Endodermal cell (in vitro differentiated cells): ENCODE results near the gene NUP210. TPM values are rescaled to one million over a fixed set of nuclear protein-coding genes. Genes with fewer than 3 reads are reported as not detected.

Experiments used
- DNase-seq: peaks from one replicate; pipeline ENCODE4 v3.0.0-alpha.2; 2017
- H3K27ac ChIP-seq: 2 replicates; pipeline ENCODE4 v1.5.1; 2013; ENCODE audit warnings: mild to moderate bottlenecking, low read depth, low read length, moderate library complexity
- H3K27me3 ChIP-seq: 2 replicates; pipeline ENCODE4 v1.6.1; 2013; ENCODE audit warnings: mild to moderate bottlenecking, low read length, moderate library complexity; ENCODE audit not compliant: insufficient read depth, control insufficient read depth, poor library complexity, severe bottlenecking
- H3K36me3 ChIP-seq: 2 replicates; pipeline ENCODE4 v1.7.0; 2013; ENCODE audit warnings: mild to moderate bottlenecking, low read length, moderate library complexity; ENCODE audit not compliant: control insufficient read depth, insufficient read depth
- H3K4me1 ChIP-seq: one replicate; pipeline ENCODE4 v1.7.0; 2013; ENCODE audit warnings: low read length; ENCODE audit not compliant: control insufficient read depth, insufficient read depth
- H3K4me3 ChIP-seq: 2 replicates; pipeline ENCODE4 v1.5.1; 2013; ENCODE audit warnings: mild to moderate bottlenecking, low read length, moderate library complexity
- H3K9ac ChIP-seq: 2 replicates; pipeline ENCODE4 v1.6.1; 2013; ENCODE audit warnings: mild to moderate bottlenecking, low read length, moderate library complexity; ENCODE audit not compliant: poor library complexity, severe bottlenecking; ENCODE audit errors: extremely low read depth
- H3K9me3 ChIP-seq: 2 replicates; pipeline ENCODE4 v1.6.1; 2013; ENCODE audit warnings: mild to moderate bottlenecking, low read length, moderate library complexity; ENCODE audit not compliant: control insufficient read depth
- H3K27ac Mint-ChIP-seq: 2 replicates; pipeline ENCODE4 v1.8.0; 2020; ENCODE audit warnings: mixed read lengths
- H3K27me3 Mint-ChIP-seq: 2 replicates; pipeline ENCODE4 v1.8.0; 2021; ENCODE audit warnings: mild to moderate bottlenecking, mixed read lengths; ENCODE audit not compliant: insufficient read depth
- H3K36me3 Mint-ChIP-seq: 2 replicates; pipeline ENCODE4 v1.8.0; 2020; ENCODE audit warnings: low read depth, mixed read lengths
- H3K4me1 Mint-ChIP-seq: 2 replicates; pipeline ENCODE4 v1.8.0; 2020; ENCODE audit warnings: mixed read lengths
- H3K4me3 Mint-ChIP-seq: 2 replicates; pipeline ENCODE4 v1.8.0; 2020; ENCODE audit warnings: mild to moderate bottlenecking, moderate library complexity, mixed read lengths
- H3K9me3 Mint-ChIP-seq: 2 replicates; pipeline ENCODE4 v1.8.0; 2020; ENCODE audit warnings: mild to moderate bottlenecking, mixed read lengths
- WGBS, 2 experiments: methylation state at CpG; one replicate each; pipeline versions ENCODE4 v1.1.5 to v1.1.7; 2013; ENCODE audit warnings: missing lambda C conversion rate in 2 of 2, mixed read lengths in 1 of 2; ENCODE audit not compliant: insufficient coverage in 1 of 2, insufficient read length in 1 of 2; 5-methylcytosine and 5-hydroxymethylcytosine counted together
- total RNA-seq, 2 donors: library from RNA; stranded (reverse); fragmentation: NEBNext Ultra II Directional in 1 of 2; extraction: Animal tissue kit (Norgen Biotek cat#: 25700) in 1 of 2; gene quantifications; 2 replicates in 1 of 2; 3 replicates in 1 of 2; pipeline ENCODE4 v1.2.1, GENCODE V29; 2021
- TF ChIP-seq, protein P1 (sequence below): fragments of 200-600 bp; sonication (generic); conservative IDR thresholded peaks from 2 replicates; pipeline ENCODE4 v1.5.0; 2021; ENCODE audit warnings: antibody characterized with exemption, mild to moderate bottlenecking

The NUP210 gene
- total RNA-seq, 2 donors from 2014 or later, result 43.0 to 62.3 TPM

DNA sequence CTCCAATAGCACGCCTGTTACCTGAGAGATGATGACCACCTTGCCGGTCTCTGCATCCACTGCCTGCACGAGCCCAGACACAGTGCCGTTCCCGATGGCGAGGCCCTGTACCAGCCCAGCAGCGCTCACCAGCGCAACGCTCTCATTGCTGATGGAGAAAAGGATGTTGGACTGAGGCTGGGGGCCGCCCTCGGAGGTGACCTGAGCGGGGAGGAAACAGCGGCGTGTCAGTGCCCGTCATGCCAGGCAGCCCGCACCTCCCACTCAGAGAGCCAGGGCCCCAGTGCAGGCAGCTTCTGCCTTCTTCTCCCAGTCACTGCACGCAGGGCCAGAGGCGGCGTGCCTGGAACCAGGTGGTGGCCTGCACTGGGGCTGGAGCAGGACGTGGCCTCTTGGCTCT lies 80.3 kb downstream of the NUP210 start:
- no peaks in the 10 kb centered on the region for H3K27me3 Mint-ChIP-seq
- no peaks in the 10 kb centered on the region for H3K4me1 Mint-ChIP-seq
- TF ChIP-seq, protein P1, sequence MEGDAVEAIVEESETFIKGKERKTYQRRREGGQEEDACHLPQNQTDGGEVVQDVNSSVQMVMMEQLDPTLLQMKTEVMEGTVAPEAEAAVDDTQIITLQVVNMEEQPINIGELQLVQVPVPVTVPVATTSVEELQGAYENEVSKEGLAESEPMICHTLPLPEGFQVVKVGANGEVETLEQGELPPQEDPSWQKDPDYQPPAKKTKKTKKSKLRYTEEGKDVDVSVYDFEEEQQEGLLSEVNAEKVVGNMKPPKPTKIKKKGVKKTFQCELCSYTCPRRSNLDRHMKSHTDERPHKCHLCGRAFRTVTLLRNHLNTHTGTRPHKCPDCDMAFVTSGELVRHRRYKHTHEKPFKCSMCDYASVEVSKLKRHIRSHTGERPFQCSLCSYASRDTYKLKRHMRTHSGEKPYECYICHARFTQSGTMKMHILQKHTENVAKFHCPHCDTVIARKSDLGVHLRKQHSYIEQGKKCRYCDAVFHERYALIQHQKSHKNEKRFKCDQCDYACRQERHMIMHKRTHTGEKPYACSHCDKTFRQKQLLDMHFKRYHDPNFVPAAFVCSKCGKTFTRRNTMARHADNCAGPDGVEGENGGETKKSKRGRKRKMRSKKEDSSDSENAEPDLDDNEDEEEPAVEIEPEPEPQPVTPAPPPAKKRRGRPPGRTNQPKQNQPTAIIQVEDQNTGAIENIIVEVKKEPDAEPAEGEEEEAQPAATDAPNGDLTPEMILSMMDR, result no peak
- peaks cover 23% of the 10 kb centered on the region for H3K36me3 Mint-ChIP-seq
- no peaks in the 10 kb centered on the region for H3K9me3 Mint-ChIP-seq
- Histone ChIP-seq H3K9me3 (no peaks in the 10 kb centered on the region), H3K4me1 (no peaks in the 10 kb centered on the region), H3K9ac (no peak overlapping the region), H3K27ac (no peak overlapping the region), H3K4me3 (no peak overlapping the region), H3K36me3 (no peaks in the 10 kb centered on the region), H3K27me3 (no peaks in the 10 kb centered on the region)
- no peak overlapping the region for H3K27ac Mint-ChIP-seq
- DNase-seq, result no peak
- H3K4me3 Mint-ChIP-seq, result no peak overlapping the region
- 94 to 96% methylated on average over 17 to 20 of the region's 20 CpGs for WGBS, 2 experiments

DNA sequence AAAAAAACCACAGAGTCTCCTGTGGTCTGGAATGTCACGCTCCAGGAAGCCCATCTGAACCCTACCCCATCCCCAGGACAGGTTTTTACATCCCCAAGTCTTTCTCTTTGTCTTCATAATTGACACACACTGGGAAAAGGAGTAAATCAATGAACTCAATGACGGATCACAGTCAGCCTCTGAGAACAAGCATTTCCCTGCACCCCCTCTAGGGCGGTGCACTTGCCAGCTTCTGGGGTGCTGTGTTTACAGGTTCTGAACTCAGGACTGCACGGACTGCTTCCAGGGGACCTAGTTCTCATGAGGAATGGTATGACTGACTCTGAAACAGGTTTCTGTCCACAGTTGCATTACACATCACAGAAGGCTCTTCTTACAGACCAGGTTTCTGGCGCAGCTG lies 81.1 kb downstream of the NUP210 start:
- Mint-ChIP-seq H3K36me3 (peaks cover 24% of the 10 kb centered on the region), H3K9me3 (no peaks in the 10 kb centered on the region), H3K4me1 (no peaks in the 10 kb centered on the region), H3K4me3 (no peak overlapping the region), H3K27me3 (no peaks in the 10 kb centered on the region), H3K27ac (peak overlapping the region; percentile 65)
- Histone ChIP-seq H3K4me3 (no peak overlapping the region), H3K4me1 (no peaks in the 10 kb centered on the region), H3K27me3 (no peaks in the 10 kb centered on the region), H3K27ac (no peak overlapping the region), H3K9me3 (no peaks in the 10 kb centered on the region), H3K36me3 (no peaks in the 10 kb centered on the region), H3K9ac (no peak overlapping the region)
- no peak for DNase-seq
- TF ChIP-seq, protein P1, result no peak
- WGBS, 2 experiments, result 86 to 100% methylated on average over 3 to 5 of the region's 5 CpGs

DNA sequence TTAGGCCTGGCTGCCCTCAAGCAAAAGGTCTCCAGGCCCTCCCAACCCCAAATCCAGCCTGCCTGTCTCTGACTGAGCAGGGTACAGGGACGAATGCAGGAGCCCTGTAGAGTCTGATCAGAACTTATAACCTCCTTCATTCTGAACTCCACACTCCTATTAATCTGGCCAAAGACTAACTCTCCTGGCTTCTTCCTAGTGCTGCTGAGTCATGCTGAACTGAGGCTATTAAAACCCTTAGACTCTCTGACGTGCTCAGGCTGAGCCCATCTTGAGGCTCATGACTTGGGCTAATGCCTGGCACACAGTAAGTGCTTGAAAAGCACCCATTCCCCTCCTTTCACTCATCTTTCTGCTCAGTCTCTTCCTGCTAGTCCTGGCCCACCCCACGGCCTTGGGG lies 81.9 kb downstream of the NUP210 start:
- H3K4me3 Mint-ChIP-seq, result no peak overlapping the region
- peaks cover 24% of the 10 kb centered on the region for H3K36me3 Mint-ChIP-seq
- H3K27me3 Mint-ChIP-seq, result no peaks in the 10 kb centered on the region
- Histone ChIP-seq H3K27ac (no peak overlapping the region), H3K9me3 (no peaks in the 10 kb centered on the region), H3K36me3 (no peaks in the 10 kb centered on the region), H3K4me1 (no peaks in the 10 kb centered on the region), H3K9ac (no peak overlapping the region), H3K4me3 (no peak overlapping the region), H3K27me3 (no peaks in the 10 kb centered on the region)
- WGBS, 2 experiments, result 90 to 100% methylated on average over 2 to 3 of the region's 3 CpGs
- no peak for DNase-seq
- peak overlapping the region; percentile 35 for H3K27ac Mint-ChIP-seq
- H3K9me3 Mint-ChIP-seq, result no peaks in the 10 kb centered on the region
- H3K4me1 Mint-ChIP-seq, result no peaks in the 10 kb centered on the region
- TF ChIP-seq, protein P1, result no peak
